Epithelial cell of esophagus (primary cell): ENCODE measurements around the gene ANO10.
A peak's percentile ranks its signal among the peaks of the same experiment; 100 is the strongest.
"Not testable (repeated sequence)": the region's sequence is repeated elsewhere in the genome, so short reads cannot be mapped to it uniquely, and the experiment has no call there.

Source experiments
- DNase-seq: peaks from one replicate; pipeline ENCODE4 v3.0.0; 2010; ENCODE audit warnings: low read depth
- H3K4me3 ChIP-seq: 2 replicates; pipeline ENCODE4 v1.5.1; 2011; ENCODE audit warnings: mild to moderate bottlenecking, low read length, control low read depth
- CTCF ChIP-seq: IDR thresholded peaks from 2 replicates; pipeline ENCODE4 v1.5.1; 2011; ENCODE audit warnings: low read depth, mild to moderate bottlenecking, low read length, control low read depth, inconsistent platforms; ENCODE audit not compliant: insufficient read depth; ENCODE audit errors: missing control alignments

Gene ANO10

GRCh38 chr3:43481375-43481774, 140.4 kb downstream of the ANO10 start:
- no peak for DNase-seq
- no peak for TF ChIP-seq CTCF
- H3K4me3 ChIP-seq = no peak overlapping the region

GRCh38 chr3:43478839-43479238, 143.0 kb downstream of the ANO10 start:
- H3K4me3 ChIP-seq, DNase-seq: not testable (repeated sequence)

GRCh38 chr3:43478118-43478785, 143.6 kb downstream of the ANO10 start:
- DNase-seq = no peak
- no peak for TF ChIP-seq CTCF
- H3K4me3 ChIP-seq = no peak overlapping the region

- H3K4me3 ChIP-seq = no peak overlapping the region
- DNase-seq = peak; percentile 20
- TF ChIP-seq CTCF = no peak
Measured at GRCh38 chr3:43477600-43477999, 144.2 kb downstream of the ANO10 start.

GRCh38 chr3:43473737-43474136, 148.1 kb downstream of the ANO10 start:
- no peak overlapping the region for H3K4me3 ChIP-seq
- DNase-seq = no peak
- TF ChIP-seq CTCF = no peak

GRCh38 chr3:43473244-43473643, 148.6 kb downstream of the ANO10 start:
- no peak for TF ChIP-seq CTCF

GRCh38 chr3:43468133-43468532, 153.7 kb downstream of the ANO10 start:
- TF ChIP-seq CTCF = no peak
- H3K4me3 ChIP-seq = no peak overlapping the region
- DNase-seq = no peak

More at GRCh38 chr3:43473244-43473643, 148.6 kb downstream of the ANO10 start:
- H3K4me3 ChIP-seq = no peak overlapping the region
- no peak for DNase-seq
